AG04450 (cell line): ENCODE measurements around the gene MST1. TPM values are rescaled to one million over a fixed set of nuclear protein-coding genes. Genes with fewer than 3 reads are reported as not detected.

ENCODE experiments used
- CTCF ChIA-PET: fragments of 300-600, 350-600 bp; formaldehyde crosslinking; extraction: SDS; loops from one replicate; lab custom pipeline; 2022; ENCODE audit warnings: antibody characterized with exemption, inconsistent platforms; lab: Charles Lee
- POLR2A ChIA-PET: fragments of 350-600 bp; formaldehyde crosslinking; extraction: SDS; loops from one replicate; lab custom pipeline; 2021; ENCODE audit warnings: antibody characterized with exemption, inconsistent platforms; lab: Yijun Ruan, JAX
- DNase-seq: peaks from one replicate; pipeline ENCODE4 v3.0.0-alpha.2; 2011; ENCODE audit warnings: low read depth, low spot score
- H3K27ac ChIP-seq: one replicate; pipeline ENCODE4 v1.5.1; 2012; ENCODE audit warnings: low read depth, low read length, control low read depth
- H3K27me3 ChIP-seq: one replicate; pipeline ENCODE4 v1.6.0; 2012; ENCODE audit warnings: low read length; ENCODE audit not compliant: control insufficient read depth, insufficient read depth
- H3K4me3 ChIP-seq: 2 replicates; pipeline ENCODE4 v1.5.1; 2011; ENCODE audit warnings: mild to moderate bottlenecking, low read depth, low read length, control low read depth
- H3K9me3 ChIP-seq: 2 replicates; pipeline ENCODE4 v1.5.1; 2012; ENCODE audit warnings: low read length; ENCODE audit not compliant: control insufficient read depth, insufficient read depth
- CTCF ChIP-seq: IDR thresholded peaks from 2 replicates; pipeline ENCODE4 v1.5.1; 2011; ENCODE audit warnings: low read depth, low read length, control low read depth, inconsistent platforms
- polyA plus RNA-seq: library from polyadenylated mRNA; depleted of rRNA; stranded (reverse); fragments of >200 nt; gene quantifications from 2 replicates; pipeline ENCODE4 v1.2.3, GENCODE V29; 2011

Gene MST1
- polyA plus RNA-seq, 1 experiment, result 6.5 TPM

- TF ChIP-seq CTCF, result no peak
- ChIA-PET CTCF (no interaction called here), POLR2A (no interaction called here)
- H3K9me3 ChIP-seq, result peaks cover 12% of the 10 kb centered on the region; the same call in 1 of the 2 replicates
- H3K27ac ChIP-seq, result no peak overlapping the region
- H3K4me3 ChIP-seq, result no peak overlapping the region
- DNase-seq, result no peak
- H3K27me3 ChIP-seq, result no peaks in the 10 kb centered on the region
These were observed 27.5 kb upstream of the MST1 start for GRCh38 chr3:49716691-49717210.

- H3K27ac ChIP-seq, result no peak overlapping the region
- DNase-seq, result no peak
- CTCF ChIA-PET, result no interaction called here
- H3K4me3 ChIP-seq, result no peak overlapping the region
- TF ChIP-seq CTCF, result no peak
- H3K9me3 ChIP-seq, result peaks cover 12% of the 10 kb centered on the region; the same call in 1 of the 2 replicates
- POLR2A ChIA-PET, result interaction anchor here (1.3 kb wide), 1 partner anchor 8 kb away, joined by 3 read pairs; the partner anchor contains the start of gene GMPPB
- H3K27me3 ChIP-seq, result no peaks in the 10 kb centered on the region
These were observed 26.9 kb upstream of the MST1 start for GRCh38 chr3:49716169-49716568.

GRCh38 chr3:49715611-49716121 lies 26.4 kb upstream of the MST1 start:
- H3K9me3 ChIP-seq, result peaks cover 12% of the 10 kb centered on the region; the same call in 1 of the 2 replicates
- no peak overlapping the region for H3K27ac ChIP-seq
- no peaks in the 10 kb centered on the region for H3K27me3 ChIP-seq
- ChIA-PET CTCF (no interaction called here), POLR2A (interaction anchor here (1.3 kb wide), 1 partner anchor 8 kb away, joined by 3 read pairs; the partner anchor contains the start of gene GMPPB)
- TF ChIP-seq CTCF, result no peak
- no peak for DNase-seq
- no peak overlapping the region for H3K4me3 ChIP-seq

- H3K4me3 ChIP-seq, result no peak overlapping the region
- TF ChIP-seq CTCF, result no peak
- ChIA-PET POLR2A (interaction anchor here (1.3 kb wide), 1 partner anchor 9 kb away, joined by 3 read pairs; the partner anchor contains the start of gene GMPPB), CTCF (no interaction called here)
- no peak overlapping the region for H3K27ac ChIP-seq
- H3K9me3 ChIP-seq, result peaks cover 12% of the 10 kb centered on the region; the same call in 1 of the 2 replicates
- no peak for DNase-seq
- no peaks in the 10 kb centered on the region for H3K27me3 ChIP-seq
These were observed 25.7 kb upstream of the MST1 start for GRCh38 chr3:49714728-49715550.
